ENCODE measurements around the gene PPP4R2. TPM values are rescaled to one million over a fixed set of nuclear protein-coding genes. Genes with fewer than 3 reads are reported as not detected.
A peak's percentile ranks its signal among the peaks of the same experiment; 100 is the strongest.

PPP4R2 gene
- total and polyA plus RNA-seq, 9 of the 15 experiments (the other 6 are each of a cell fraction or from before 2014, with no cell fraction given) = 11.0 to 49.6 (median 31.6) TPM

GRCh38 chr3:72982609-72983366 lies 13.8 kb upstream of the PPP4R2 start:
- Histone ChIP-seq H3K9me3 (replicated peaks; ENCODE audit: control insufficient read depth, insufficient read depth, low read depth, low read length) (no peaks in the 10 kb centered on the region; the same call in 1 of the 2 replicates), H4K20me1 (replicated peaks; ENCODE audit: control insufficient read depth, insufficient read depth, low read length) (no peaks in the 10 kb centered on the region), H3K27ac (ENCODE audit: extremely low read depth, low read depth, low read length) (no peak overlapping the region), H3K9me1 (ENCODE audit: control insufficient read depth, insufficient read depth, low read length) (no peaks in the 10 kb centered on the region), H3K9ac (ENCODE audit: insufficient read depth in 1 of 2, low read depth in 2 of 2, low read length in 2 of 2) (no peak overlapping the region), H3K27me3 (ENCODE audit: control insufficient read depth in 2 of 2, insufficient read depth in 2 of 2, low read length in 2 of 2) (no peaks in the 10 kb centered on the region), H2AFZ (ENCODE audit: low read depth, low read length) (no peak overlapping the region), H3K4me3 (no peak overlapping the region), H3K79me2 (ENCODE audit: control insufficient read depth, insufficient read depth, low read length) (no peaks in the 10 kb centered on the region), H3K4me2 (ENCODE audit: insufficient read depth, low read length) (no peak overlapping the region), H3K4me1 (replicated peaks in 1 of 2; ENCODE audit: control insufficient read depth in 2 of 2, insufficient read depth in 2 of 2, low read length in 2 of 2) (no peaks in the 10 kb centered on the region; a peak in 1 of 5 replicates), H3K36me3 (ENCODE audit: control insufficient read depth, insufficient read depth, low read length) (no peaks in the 10 kb centered on the region)
- no peak for FAIRE-seq
- in situ Hi-C loops (cut with MboI) (no loop called here), intact Hi-C loops (cut with micrococcal nuclease) (no loop called here)
- 23% methylated on average over 3 of the region's 3 CpGs for WGBS (ENCODE audit: insufficient coverage, low coverage, missing lambda C conversion rate)
- no peak for ATAC-seq
- POLR2A ChIA-PET = interaction anchor here (1.3 kb wide), 1 partner anchor 13 kb away, joined by 3 read pairs; no protein-coding TSS in a partner anchor
- CTCF ChIA-PET (ENCODE audit: low intra/inter-chr PET ratio) = no interaction called here
- no TSS peak for BruUV-seq (replicated peaks)
- TF ChIP-seq MAFK (IDR thresholded peaks at IDR 0.05; ENCODE audit: low read length) (peak; percentile 3; the same call in 1 of the 2 replicates), C11orf30 (IDR thresholded peaks at IDR 0.05; ENCODE audit: low read depth) (peak; percentile 65), GATAD2B (IDR thresholded peaks at IDR 0.05; ENCODE audit: borderline replicate concordance) (no peak), ZNF316 (IDR thresholded peaks at IDR 0.05) (peak; percentile 31; the same call in 1 of the 2 replicates), ZNF707 (CRISPR knock-in tag; conservative IDR thresholded peaks at IDR 0.05) (peak; percentile 88), SLC30A9 (CRISPR knock-in tag; IDR thresholded peaks at IDR 0.05) (no peak)
- no peak for DNase-seq (ENCODE audit: extremely low read depth in 1 of 4, low spot score in 3 of 4)
